Activated naive CD4-positive, alpha-beta T cell treated with anti-CD3 and anti-CD28 coated beads for 36 hours (primary cell): ENCODE data around the gene PIGS. TPM values are rescaled to one million over a fixed set of nuclear protein-coding genes. Genes with fewer than 3 reads are reported as not detected.

Experiments
- CTCF ChIA-PET: fragments of 350-600 bp; sonication (Branson Sonifier 250); formaldehyde crosslinking; loops from one replicate; lab custom pipeline; 2021; ENCODE audit warnings: antibody characterized with exemption; lab: Charles Lee
- DNase-seq: peaks from one replicate; pipeline ENCODE4 v3.0.0-alpha.2; 2020
- H3K27ac Mint-ChIP-seq: one replicate; pipeline ENCODE4 v1.8.0; 2021; ENCODE audit warnings: mild to moderate bottlenecking, mixed read lengths
- H3K27me3 Mint-ChIP-seq: one replicate; pipeline ENCODE4 v1.8.0; 2021; ENCODE audit warnings: low read depth, mixed read lengths
- H3K36me3 Mint-ChIP-seq: one replicate; pipeline ENCODE4 v1.8.0; 2021; ENCODE audit warnings: low read depth, mixed read lengths
- H3K4me1 Mint-ChIP-seq: one replicate; pipeline ENCODE4 v1.8.0; 2021; ENCODE audit warnings: low read depth, mixed read lengths
- H3K4me3 Mint-ChIP-seq: one replicate; pipeline ENCODE4 v1.8.0; 2021; ENCODE audit warnings: mild to moderate bottlenecking, moderate library complexity, mixed read lengths
- H3K9me3 Mint-ChIP-seq: one replicate; pipeline ENCODE4 v1.8.0; 2021; ENCODE audit warnings: mixed read lengths
- intact Hi-C: fragments of 100-400 bp; cut with micrococcal nuclease; formaldehyde crosslinking; loops from one replicate; pipeline ENCODE4 v1.15.1; 2023
- total RNA-seq, 2 experiments: library from RNA; stranded (reverse); gene quantifications; one replicate each; pipeline ENCODE4 v1.2.3, GENCODE V29; 2021

Gene PIGS
- total RNA-seq, 2 experiments from 2014 or later = 34.8 to 36.0 TPM

- CTCF ChIA-PET = interaction anchor here (1.0 to 6.7 kb wide), 11 partner anchors 10 to 214 kb away, joined by 3 to 51 read pairs (median 5); partner anchors contain the start of genes ALDOC, IFT20, PIGS and POLDIP2
- Mint-ChIP-seq H3K27me3 (no peaks in the 10 kb centered on the region), H3K4me3 (peak overlapping the region; percentile 54), H3K9me3 (no peaks in the 10 kb centered on the region), H3K4me1 (peaks cover 46% of the 10 kb centered on the region), H3K36me3 (peaks cover 11% of the 10 kb centered on the region), H3K27ac (peak overlapping the region; percentile 94)
- DNase-seq = peak; percentile 90
- intact Hi-C loops = loop anchor here (1.0 to 10.0 kb wide), 9 partner anchors 22 to 295 kb away; partner anchors contain the start of genes BLTP2, IFT20, PIGS and POLDIP2
Measured at GRCh38 chr17:28549236-28550132, 21.8 kb downstream of the PIGS start.

GRCh38 chr17:28548417-28549130, 22.8 kb downstream of the PIGS start:
- DNase-seq = no peak
- CTCF ChIA-PET = interaction anchor here (0.6 to 6.7 kb wide), 15 partner anchors 10 to 213 kb away, joined by 3 to 51 read pairs (median 4); partner anchors contain the start of genes ALDOC, IFT20, PIGS and POLDIP2
- no peaks in the 10 kb centered on the region for H3K27me3 Mint-ChIP-seq
- peaks cover 46% of the 10 kb centered on the region for H3K4me1 Mint-ChIP-seq
- H3K27ac Mint-ChIP-seq = peak overlapping the region; percentile 94
- no peak overlapping the region for H3K4me3 Mint-ChIP-seq
- H3K9me3 Mint-ChIP-seq = no peaks in the 10 kb centered on the region
- peaks cover 4% of the 10 kb centered on the region for H3K36me3 Mint-ChIP-seq
- intact Hi-C loops = loop anchor here (1.0 to 10.0 kb wide), 8 partner anchors 23 to 294 kb away; partner anchors contain the start of genes BLTP2, IFT20, PIGS and SARM1

DNA sequence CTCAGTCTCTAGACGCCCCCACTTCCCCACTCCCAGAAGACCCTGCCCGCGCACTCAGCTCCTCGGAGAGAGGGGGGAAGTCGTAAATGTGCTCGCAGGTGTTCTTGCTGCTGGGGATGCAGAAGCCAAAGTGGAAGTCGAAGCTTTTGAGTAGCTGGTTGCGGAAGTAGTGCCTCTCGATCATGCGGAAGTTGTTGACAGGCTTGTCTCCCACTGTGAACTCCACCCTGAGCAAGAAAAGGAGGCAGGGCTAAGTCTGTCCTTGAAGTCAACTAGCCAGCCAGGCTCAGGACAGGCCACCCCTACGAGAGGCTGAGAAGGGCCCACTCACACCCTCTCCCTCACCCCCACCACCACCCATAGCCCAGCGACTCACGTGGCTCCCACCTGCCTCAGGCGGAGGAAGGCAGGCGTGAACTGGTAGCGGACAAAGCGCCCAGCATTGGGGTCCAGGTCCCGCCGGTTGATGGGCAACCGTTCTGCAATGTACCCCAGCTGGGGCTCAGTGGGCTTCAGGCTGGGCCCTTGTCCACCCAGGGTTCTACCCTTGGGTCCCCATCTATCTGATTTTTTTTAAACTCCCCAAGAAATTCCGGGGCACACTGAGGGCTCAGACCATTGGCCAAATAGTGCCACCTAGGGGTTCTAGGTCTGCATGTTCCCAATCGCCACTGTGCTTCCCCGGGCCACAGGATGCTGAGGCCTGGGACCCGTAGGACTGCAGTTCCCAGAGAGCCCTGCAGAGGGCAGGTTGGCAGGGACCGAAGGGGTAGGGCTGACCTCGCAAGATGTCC, 23.5 kb downstream of the PIGS start:
- H3K27me3 Mint-ChIP-seq = no peaks in the 10 kb centered on the region
- peaks cover 44% of the 10 kb centered on the region for H3K4me1 Mint-ChIP-seq
- H3K27ac Mint-ChIP-seq = peak overlapping the region; percentile 86
- H3K9me3 Mint-ChIP-seq = no peaks in the 10 kb centered on the region
- no peak overlapping the region for H3K4me3 Mint-ChIP-seq
- intact Hi-C loops = loop anchor here (1.0 to 10.0 kb wide), 4 partner anchors 53 to 293 kb away; partner anchors contain the start of genes SARM1 and VTN
- CTCF ChIA-PET = interaction anchor here (0.6 to 6.7 kb wide), 16 partner anchors 9 to 190 kb away, joined by 3 to 51 read pairs (median 4); partner anchors contain the start of genes ALDOC, PIGS and POLDIP2
- H3K36me3 Mint-ChIP-seq = peaks cover 2% of the 10 kb centered on the region
- DNase-seq = peak; percentile 84

DNA sequence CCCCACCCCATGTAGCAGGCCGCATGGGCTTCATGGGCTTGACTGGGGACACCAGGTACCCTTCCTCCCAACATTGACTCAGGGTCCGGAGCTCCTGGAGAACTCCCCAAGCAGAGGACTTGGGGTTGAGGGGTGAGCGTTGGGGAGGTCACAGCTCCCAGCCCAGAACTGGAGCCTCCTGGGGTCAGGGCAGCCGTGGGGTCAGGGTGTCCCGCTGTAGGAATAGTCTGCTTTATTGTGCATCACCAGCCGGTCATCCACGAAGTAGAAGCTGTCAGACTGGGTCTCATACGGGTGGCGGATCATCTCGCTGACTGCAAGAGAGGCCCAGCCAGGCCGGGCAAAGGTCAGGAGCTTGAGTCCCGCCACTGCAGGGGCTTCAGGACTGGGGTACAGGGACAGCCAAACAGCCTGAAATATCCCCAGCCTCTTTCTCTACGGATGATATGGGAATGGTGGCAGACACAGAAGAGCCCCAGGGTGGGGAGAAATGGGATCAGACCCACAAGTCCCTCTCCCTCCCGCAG, 24.2 kb downstream of the PIGS start:
- CTCF ChIA-PET = interaction anchor here (0.7 to 6.7 kb wide), 10 partner anchors 10 to 53 kb away, joined by 3 to 51 read pairs (median 4); partner anchors contain the start of genes ALDOC and PIGS
- no peak overlapping the region for H3K4me3 Mint-ChIP-seq
- H3K9me3 Mint-ChIP-seq = no peaks in the 10 kb centered on the region
- no peaks in the 10 kb centered on the region for H3K27me3 Mint-ChIP-seq
- peaks cover 42% of the 10 kb centered on the region for H3K4me1 Mint-ChIP-seq
- intact Hi-C loops = loop anchor here (5.0 to 10.0 kb wide), 2 partner anchors 175 to 292 kb away; partner anchors contain the start of genes SARM1 and VTN
- H3K36me3 Mint-ChIP-seq = no peaks in the 10 kb centered on the region
- DNase-seq = no peak
- H3K27ac Mint-ChIP-seq = peak overlapping the region; percentile 59

- intact Hi-C loops = loop anchor here (5.0 to 10.0 kb wide), 2 partner anchors 174 to 291 kb away; partner anchors contain the start of genes SARM1 and VTN
Measured at GRCh38 chr17:28545787-28546415, 25.4 kb downstream of the PIGS start.

GRCh38 chr17:28545141-28545503, 26.2 kb downstream of the PIGS start:
- CTCF ChIA-PET = no interaction called here
- peaks cover 26% of the 10 kb centered on the region for H3K4me1 Mint-ChIP-seq
- H3K27me3 Mint-ChIP-seq = no peaks in the 10 kb centered on the region
- no peaks in the 10 kb centered on the region for H3K9me3 Mint-ChIP-seq
- no peak overlapping the region for H3K4me3 Mint-ChIP-seq
- no peak for DNase-seq
- H3K27ac Mint-ChIP-seq = no peak overlapping the region
- H3K36me3 Mint-ChIP-seq = no peaks in the 10 kb centered on the region
- intact Hi-C loops = loop anchor here (5.0 to 10.0 kb wide), 2 partner anchors 173 to 290 kb away; partner anchors contain the start of genes SARM1 and VTN

More at GRCh38 chr17:28545787-28546415, 25.4 kb downstream of the PIGS start:
- Mint-ChIP-seq H3K4me3 (no peak overlapping the region), H3K4me1 (peaks cover 34% of the 10 kb centered on the region), H3K36me3 (no peaks in the 10 kb centered on the region), H3K27me3 (no peaks in the 10 kb centered on the region), H3K27ac (no peak overlapping the region), H3K9me3 (no peaks in the 10 kb centered on the region)
- CTCF ChIA-PET = interaction anchor here (1.3 to 6.7 kb wide), 2 partner anchors 9 to 52 kb away, joined by 7 to 51 read pairs; no protein-coding TSS in a partner anchor
- DNase-seq = no peak

- Mint-ChIP-seq H3K4me3 (no peak overlapping the region), H3K27me3 (no peaks in the 10 kb centered on the region), H3K27ac (no peak overlapping the region), H3K9me3 (no peaks in the 10 kb centered on the region), H3K36me3 (no peaks in the 10 kb centered on the region), H3K4me1 (peaks cover 21% of the 10 kb centered on the region)
- no peak for DNase-seq
- CTCF ChIA-PET = no interaction called here
- intact Hi-C loops = loop anchor here (5.0 to 10.0 kb wide), 2 partner anchors 172 to 290 kb away; partner anchors contain the start of genes SARM1 and VTN
Measured at GRCh38 chr17:28544402-28545140, 26.8 kb downstream of the PIGS start.

DNA sequence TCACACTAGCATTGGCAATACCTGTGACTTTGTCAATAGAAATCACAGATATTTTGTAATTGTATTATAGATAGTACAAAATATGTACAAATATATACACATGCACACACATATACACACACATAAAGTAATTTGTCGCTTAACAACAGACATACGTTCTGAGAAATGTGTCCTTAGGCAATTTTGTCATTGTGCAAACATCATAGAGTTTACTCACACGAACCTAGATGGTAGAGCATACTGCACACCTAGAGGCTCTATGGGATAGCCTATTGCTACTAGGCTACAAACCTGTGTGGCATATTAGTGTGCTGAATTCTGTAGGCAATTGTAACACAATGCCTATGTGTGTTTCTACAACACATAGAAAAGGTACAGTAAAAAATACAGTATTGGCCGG, 29.9 kb downstream of the PIGS start:
- no peak overlapping the region for H3K27ac Mint-ChIP-seq
- intact Hi-C loops = loop anchor here (10.0 kb wide), 1 partner anchor 287 kb away; no protein-coding TSS in a partner anchor
- CTCF ChIA-PET = interaction anchor here (0.6 to 1.9 kb wide), 12 partner anchors 21 to 162 kb away, joined by 3 to 13 read pairs (median 4); no protein-coding TSS in a partner anchor
- H3K9me3 Mint-ChIP-seq = no peaks in the 10 kb centered on the region
- no peaks in the 10 kb centered on the region for H3K27me3 Mint-ChIP-seq
- no peaks in the 10 kb centered on the region for H3K36me3 Mint-ChIP-seq
- no peak for DNase-seq
- H3K4me1 Mint-ChIP-seq = no peaks in the 10 kb centered on the region
- no peak overlapping the region for H3K4me3 Mint-ChIP-seq

GRCh38 chr17:28540231-28540630, 31.1 kb downstream of the PIGS start:
- intact Hi-C loops = loop anchor here (1.0 to 10.0 kb wide), 2 partner anchors 46 to 285 kb away; no protein-coding TSS in a partner anchor
- Mint-ChIP-seq H3K9me3 (no peaks in the 10 kb centered on the region), H3K36me3 (no peaks in the 10 kb centered on the region), H3K27me3 (no peaks in the 10 kb centered on the region), H3K27ac (no peak overlapping the region), H3K4me1 (no peaks in the 10 kb centered on the region), H3K4me3 (no peak overlapping the region)
- DNase-seq = no peak
- CTCF ChIA-PET = interaction anchor here (0.6 to 1.9 kb wide), 10 partner anchors 30 to 136 kb away, joined by 3 to 13 read pairs (median 4); no protein-coding TSS in a partner anchor
